ENCODE results near the gene TCF15. TPM values are rescaled to one million over a fixed set of nuclear protein-coding genes. Genes with fewer than 3 reads are reported as not detected.

The TCF15 gene
- total and polyA plus RNA-seq, 2 of the 13 experiments (the other 11 are each of a cell fraction or from before 2014, with no cell fraction given): not detected

- TF ChIP-seq DMTF1 (CRISPR knock-in tag; IDR thresholded peaks at IDR 0.05): no peak
- 0 out of 2 replicates have a peak, but pooled peaks have one; percentile 55 for TF ChIP-seq ZNF788 (CRISPR knock-in tag; IDR thresholded peaks at IDR 0.05; ENCODE audit: borderline replicate concordance)
- peak; percentile 9; the same call in 1 of the 2 replicates for TF ChIP-seq POLR2AphosphoS5 (IDR thresholded peaks at IDR 0.05; ENCODE audit: low read depth, low read length)
- TF ChIP-seq NR1H2 (CRISPR knock-in tag; IDR thresholded peaks at IDR 0.05; ENCODE audit: borderline replicate concordance, low read depth): no peak
- 0 out of 4 replicates have a peak, but pooled peaks of 1 of the 2 experiments have one; percentile 32 for TF ChIP-seq ATF4 (CRISPR knock-in tag; IDR thresholded peaks at IDR 0.05)
- peak; percentile 97 for TF ChIP-seq PTBP1 (IDR thresholded peaks at IDR 0.05; ENCODE audit: low read depth, low read length, poor library complexity, severe bottlenecking)
- TF ChIP-seq NR2F2 (IDR thresholded peaks at IDR 0.05; ENCODE audit: borderline replicate concordance, low read depth): peak; percentile 93
- 0 out of 2 replicates have a peak, but pooled peaks have one; percentile 10 for TF ChIP-seq ZSCAN5A (CRISPR knock-in tag; IDR thresholded peaks at IDR 0.05; ENCODE audit: borderline replicate concordance)
- peak; percentile 85; the same call in 1 of the 2 replicates for TF ChIP-seq NCOR1 (IDR thresholded peaks at IDR 0.05; ENCODE audit: borderline replicate concordance, low read length)
- TF ChIP-seq MXD1 (CRISPR knock-in tag; IDR thresholded peaks at IDR 0.05): no peak
- TF ChIP-seq HNRNPH1 (optimal IDR thresholded peaks at IDR 0.05; ENCODE audit: low read depth, low read length): no peak
- TF ChIP-seq RXRB (CRISPR knock-in tag; IDR thresholded peaks at IDR 0.05; ENCODE audit: borderline replicate concordance): peak; percentile 66; the same call in 1 of the 2 replicates
- no peak for TF ChIP-seq DDIT3 (CRISPR knock-in tag; IDR thresholded peaks at IDR 0.05)
- TF ChIP-seq MNT (IDR thresholded peaks at IDR 0.05): 0 out of 2 replicates have a peak, but pooled peaks have one; percentile 3
- TF ChIP-seq MAFK (conservative IDR thresholded peaks at IDR 0.05 in 1 of 2, IDR thresholded peaks at IDR 0.05 in 1 of 2; ENCODE audit: low read length in 2 of 2): peak in 1 of 2 experiments; percentile 42; a peak in 1 of 4 replicates
- no peak for TF ChIP-seq ZNF597 (CRISPR knock-in tag; IDR thresholded peaks at IDR 0.05)
- 0 out of 2 replicates have a peak, but pooled peaks have one; percentile 21 for TF ChIP-seq SMAD1 (CRISPR knock-in tag; IDR thresholded peaks at IDR 0.05; ENCODE audit: borderline replicate concordance, low read depth)
- peak; percentile 70 for TF ChIP-seq SAP130 (CRISPR knock-in tag; IDR thresholded peaks at IDR 0.05; ENCODE audit: low read depth)
- no peak for TF ChIP-seq ATRX (CRISPR knock-in tag; IDR thresholded peaks at IDR 0.05; ENCODE audit: borderline replicate concordance)
These were observed 36.2 kb upstream of the TCF15 start (continued) for GRCh38 chr20:646107-646867.

All from HepG2 (cell line).